KBM-7 (cell line): ENCODE data around the gene PATJ.
"Not testable (repeated sequence)": the region's sequence is repeated elsewhere in the genome, so short reads cannot be mapped to it uniquely, and the experiment has no call there.

Source experiments
- DNase-seq: peaks from one replicate; pipeline ENCODE4 v3.0.0-alpha.2; 2015
- in situ Hi-C: fragments of 300-500 bp; cut with MboI; formaldehyde crosslinking; loops from 2 replicates; pipeline ENCODE4 v1.14.3; 2020; ENCODE audit warnings: low sequenced_read_pairs, low pct_unique_long_range_greater_than_20kb, mixed read lengths

The PATJ gene

DNA sequence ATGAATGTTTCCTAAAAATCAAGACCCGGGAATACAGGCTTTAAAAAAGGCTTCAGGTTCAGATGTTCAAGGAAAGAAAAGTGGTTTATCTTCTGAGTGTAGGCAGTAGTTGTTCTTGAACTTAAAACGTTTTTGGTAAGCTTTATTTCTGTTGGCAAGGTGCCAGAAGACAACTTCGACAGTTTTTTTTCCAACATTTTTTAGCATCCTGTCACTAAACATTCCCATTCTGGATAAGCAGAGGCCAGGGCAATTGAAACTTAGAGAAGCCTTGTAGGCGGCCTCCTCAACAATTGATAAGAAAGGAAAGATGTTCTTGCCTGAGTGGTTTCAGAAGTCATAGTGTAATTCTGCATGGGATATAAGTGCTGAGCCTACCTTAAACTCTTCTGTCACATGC, 66.7 kb downstream of the PATJ start:
- DNase-seq: no peak
- in situ Hi-C loops: no loop called here

DNA sequence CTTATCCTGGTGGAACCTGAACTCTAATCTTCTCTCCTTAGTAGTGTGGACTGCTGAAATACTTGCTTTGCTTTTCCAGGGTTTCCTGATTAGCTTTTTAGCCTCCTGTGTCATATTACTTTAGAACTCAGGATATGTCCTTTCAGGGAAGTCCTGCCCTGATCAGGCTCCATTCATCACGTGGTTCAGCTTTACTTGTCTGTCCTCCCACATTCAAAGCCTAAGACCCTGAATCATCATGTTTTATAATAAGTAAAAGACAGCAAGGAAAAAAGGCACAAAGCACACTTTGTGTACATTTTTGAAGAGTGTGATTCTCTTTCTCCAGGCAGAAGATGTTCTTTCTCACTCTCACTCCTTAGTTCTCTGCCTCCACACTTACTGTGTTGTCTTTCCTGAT, 70.6 kb downstream of the PATJ start:
- no peak for DNase-seq
- in situ Hi-C loops: no loop called here

GRCh38 chr1:61816191-61816590, 73.9 kb downstream of the PATJ start:
- in situ Hi-C loops: no loop called here
- DNase-seq: no peak

GRCh38 chr1:61818992-61819391, 76.7 kb downstream of the PATJ start:
- no peak for DNase-seq
- in situ Hi-C loops: no loop called here

GRCh38 chr1:61819421-61819820, 77.1 kb downstream of the PATJ start:
- no peak for DNase-seq
- in situ Hi-C loops: no loop called here

DNA sequence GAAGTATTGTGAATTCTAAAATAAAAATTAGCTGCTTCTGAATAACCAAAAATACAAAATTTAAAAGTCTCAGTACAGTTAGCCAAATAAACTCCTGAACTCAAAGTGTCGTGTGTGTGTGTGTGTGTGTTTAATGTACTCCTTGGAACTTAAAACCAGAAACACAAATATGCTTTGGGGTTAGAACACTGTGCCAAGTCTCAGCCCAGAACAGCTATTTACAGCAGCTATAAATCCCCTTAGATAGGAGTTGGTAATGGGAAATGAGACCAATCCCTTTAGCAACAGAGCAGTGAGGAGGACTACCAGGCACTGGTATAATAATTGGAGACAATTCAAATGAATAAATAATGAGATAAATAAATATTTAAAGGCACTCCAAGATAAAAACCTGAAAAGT, 83.1 kb downstream of the PATJ start:
- DNase-seq: no peak
- in situ Hi-C loops: no loop called here

GRCh38 chr1:61828805-61829204, 86.5 kb downstream of the PATJ start:
- in situ Hi-C loops: no loop called here
- no peak for DNase-seq

GRCh38 chr1:61836649-61837048, 94.4 kb downstream of the PATJ start:
- in situ Hi-C loops: no loop called here
- DNase-seq: no peak

DNA sequence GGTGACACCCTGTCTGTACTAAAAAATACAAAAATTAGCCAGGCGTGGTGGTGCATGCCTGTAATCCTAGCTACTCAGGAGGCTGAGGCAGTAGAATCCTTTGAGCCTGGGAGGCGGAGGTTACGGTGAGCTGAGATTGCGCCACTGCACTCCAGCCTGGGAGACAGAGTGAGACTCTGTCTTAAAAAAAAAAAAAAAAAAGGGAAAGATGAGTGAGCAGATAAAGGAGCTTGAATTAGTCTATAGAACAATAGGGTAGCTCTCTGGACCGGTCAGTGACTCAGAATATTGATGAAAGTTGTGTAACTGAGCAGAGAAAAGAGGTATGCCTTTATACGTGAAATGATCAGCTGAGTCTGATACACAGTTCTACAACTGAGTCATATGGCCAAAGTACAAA, 95.3 kb downstream of the PATJ start:
- DNase-seq, in situ Hi-C loops: not testable (repeated sequence)

DNA sequence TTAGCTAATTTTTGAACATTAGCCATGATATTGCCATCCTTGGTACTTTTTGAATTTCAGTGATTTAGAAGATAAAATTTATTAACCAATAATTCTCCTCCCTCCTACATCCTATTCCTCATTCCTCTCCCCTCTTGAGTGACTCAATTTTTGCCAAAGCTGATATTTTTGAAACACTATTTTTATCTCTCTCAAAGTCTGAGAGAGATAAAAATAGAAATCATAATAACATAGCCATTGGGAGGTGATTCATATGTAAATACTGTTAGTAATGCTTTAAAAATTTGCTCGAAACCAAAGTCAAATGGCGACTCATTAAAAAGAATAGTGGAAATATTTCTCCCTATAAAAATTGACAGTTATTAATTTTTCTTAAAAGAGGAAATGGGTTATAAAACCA, 97.4 kb downstream of the PATJ start:
- in situ Hi-C loops: no loop called here
- no peak for DNase-seq

DNA sequence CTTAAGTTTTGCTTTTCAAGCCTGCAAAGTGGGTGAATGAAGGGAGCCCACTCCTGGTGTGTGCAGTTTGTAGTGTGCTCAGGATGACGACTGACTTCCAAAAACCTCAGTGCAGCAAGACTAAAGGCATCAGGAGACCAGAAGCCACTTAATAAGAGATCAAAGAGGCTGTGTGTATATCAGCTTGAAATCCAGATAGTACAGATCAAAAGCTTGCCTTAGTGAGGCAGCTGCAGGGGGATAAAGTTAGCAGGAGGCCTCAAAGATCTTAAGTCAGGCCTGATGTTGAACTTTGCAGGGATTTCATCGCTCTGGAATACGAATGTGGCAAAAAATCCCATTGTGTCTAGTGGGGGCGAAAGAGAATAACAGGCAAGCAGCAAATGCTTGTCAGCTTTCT, 99.8 kb downstream of the PATJ start:
- in situ Hi-C loops: no loop called here
- DNase-seq: no peak

GRCh38 chr1:61842863-61843514, 100.7 kb downstream of the PATJ start:
- in situ Hi-C loops: no loop called here
- no peak for DNase-seq

DNA sequence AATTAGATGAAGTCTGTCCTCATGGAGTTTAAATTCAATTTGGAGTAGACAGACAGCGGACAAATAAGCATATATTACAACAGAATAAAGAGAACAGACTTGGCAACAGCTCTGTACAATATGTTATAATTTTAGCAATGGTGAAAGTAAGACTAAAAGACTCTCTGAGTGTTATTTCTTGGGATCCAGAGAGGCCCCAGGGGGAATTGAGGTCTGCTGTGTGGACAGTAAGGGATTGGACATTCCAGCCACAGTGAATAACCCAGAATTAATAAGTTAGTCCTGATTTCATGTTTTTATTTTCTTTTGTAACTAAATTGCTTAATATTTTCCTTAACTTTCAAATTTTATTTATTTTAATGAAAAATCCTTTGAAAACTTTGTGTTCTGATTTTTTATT, 101.7 kb downstream of the PATJ start:
- in situ Hi-C loops: no loop called here
- no peak for DNase-seq

- in situ Hi-C loops, DNase-seq: not testable (repeated sequence)
Measured at GRCh38 chr1:61844664-61845063, 102.4 kb downstream of the PATJ start.

- no peak for DNase-seq
- in situ Hi-C loops: no loop called here
Measured at GRCh38 chr1:61851235-61851634, 109.0 kb downstream of the PATJ start.

GRCh38 chr1:61851849-61852669, 109.8 kb downstream of the PATJ start:
- in situ Hi-C loops: no loop called here

DNA sequence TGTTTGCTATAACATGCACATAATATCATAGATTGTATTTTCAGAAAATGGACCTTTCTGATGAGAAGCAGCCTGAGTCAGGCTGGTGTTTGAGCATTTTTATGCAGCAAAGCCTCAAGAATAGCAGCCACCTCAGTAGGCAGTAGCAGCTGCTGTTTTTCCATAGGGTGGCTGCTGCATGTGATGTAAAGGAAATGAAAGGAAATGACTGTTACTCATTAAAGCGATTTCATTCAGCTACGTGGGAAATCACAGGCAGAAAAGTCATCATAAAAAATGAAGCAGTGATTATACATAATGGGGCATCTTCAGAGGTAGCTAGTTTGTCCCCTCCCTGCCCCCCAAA, 110.4 kb downstream of the PATJ start:
- no peak for DNase-seq
- in situ Hi-C loops: no loop called here

More at GRCh38 chr1:61851849-61852669, 109.8 kb downstream of the PATJ start:
- peak; percentile 52 for DNase-seq

GRCh38 chr1:61853583-61853982, 111.3 kb downstream of the PATJ start:
- DNase-seq: peak; percentile 7
- in situ Hi-C loops: no loop called here

DNA sequence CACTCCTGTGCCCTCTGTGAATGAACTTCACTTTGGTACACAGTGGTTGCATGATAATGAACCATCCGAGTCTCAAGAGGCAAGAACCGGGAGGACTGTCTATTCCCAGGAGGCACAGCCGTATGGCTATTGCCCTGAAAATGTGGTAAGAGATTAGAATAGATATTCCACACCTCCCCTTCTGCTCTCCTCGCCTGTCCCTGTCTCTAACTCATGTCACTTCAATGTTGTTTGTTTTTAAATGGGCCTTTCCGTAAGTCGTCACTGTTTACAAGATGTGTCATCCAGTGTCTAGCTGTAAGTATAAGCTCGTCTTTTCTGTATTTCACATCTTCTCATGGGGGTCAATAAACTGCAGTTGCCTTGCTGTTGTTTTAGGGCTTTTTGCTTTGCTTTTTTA, 122.2 kb downstream of the PATJ start:
- DNase-seq: no peak
- in situ Hi-C loops: no loop called here

- no peak for DNase-seq
- in situ Hi-C loops: no loop called here
Measured at GRCh38 chr1:61865646-61866220, 123.5 kb downstream of the PATJ start.
